Vagina (tissue), 2 donors: ENCODE data around the gene GSTP1.

Experiments
- POLR2A ChIP-seq, 2 donors: fragments of 450-650 bp; IDR thresholded peaks; one replicate each; pipeline ENCODE4 v1.6.1; 2017; ENCODE audit warnings: antibody characterized with exemption in 2 of 2, mild to moderate bottlenecking in 2 of 2, moderate library complexity in 2 of 2
- TF ChIP-seq, protein P1 (sequence below), 3 experiments: fragments of 450-650 bp in 2 of 3; fragments of 200-600 bp in 1 of 3; sonication (generic) in 1 of 3; IDR thresholded peaks; one replicate each; pipeline ENCODE4 v1.5.1; 2017 to 2019; ENCODE audit warnings: antibody characterized with exemption in 3 of 3, mild to moderate bottlenecking in 2 of 3, moderate library complexity in 2 of 3

DNA sequence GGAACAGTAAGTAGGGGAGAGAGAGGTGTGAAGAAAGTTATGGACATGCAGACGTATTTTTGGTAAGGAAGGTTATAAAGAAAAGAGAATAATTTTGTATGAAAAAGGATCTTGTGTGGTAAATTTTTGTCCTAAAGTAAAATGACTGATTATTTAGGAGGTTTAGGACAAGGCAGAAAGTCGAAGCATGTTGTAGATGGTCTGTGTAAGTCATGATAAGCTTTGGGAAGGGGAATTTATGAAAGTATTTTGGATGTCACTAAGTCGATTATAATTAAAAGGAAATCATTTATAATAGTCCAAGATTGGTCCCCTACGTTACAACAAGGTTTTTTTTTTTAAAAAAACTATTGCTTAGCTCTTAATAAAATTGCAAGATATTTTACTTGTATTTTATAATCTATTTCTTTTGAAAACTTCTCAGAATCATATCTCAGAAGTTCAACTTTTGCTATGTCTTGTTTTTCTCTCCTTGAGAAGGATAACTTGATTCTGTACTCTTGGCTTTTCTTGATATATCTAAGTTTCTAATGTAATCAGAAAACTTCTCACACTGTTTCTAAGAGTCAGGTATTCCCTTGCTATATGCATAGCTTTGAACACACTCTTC lies 49.4 kb upstream of the GSTP1 start:
- no peak for TF ChIP-seq POLR2A (IDR thresholded peaks at IDR 0.05)
- TF ChIP-seq, protein P1, sequence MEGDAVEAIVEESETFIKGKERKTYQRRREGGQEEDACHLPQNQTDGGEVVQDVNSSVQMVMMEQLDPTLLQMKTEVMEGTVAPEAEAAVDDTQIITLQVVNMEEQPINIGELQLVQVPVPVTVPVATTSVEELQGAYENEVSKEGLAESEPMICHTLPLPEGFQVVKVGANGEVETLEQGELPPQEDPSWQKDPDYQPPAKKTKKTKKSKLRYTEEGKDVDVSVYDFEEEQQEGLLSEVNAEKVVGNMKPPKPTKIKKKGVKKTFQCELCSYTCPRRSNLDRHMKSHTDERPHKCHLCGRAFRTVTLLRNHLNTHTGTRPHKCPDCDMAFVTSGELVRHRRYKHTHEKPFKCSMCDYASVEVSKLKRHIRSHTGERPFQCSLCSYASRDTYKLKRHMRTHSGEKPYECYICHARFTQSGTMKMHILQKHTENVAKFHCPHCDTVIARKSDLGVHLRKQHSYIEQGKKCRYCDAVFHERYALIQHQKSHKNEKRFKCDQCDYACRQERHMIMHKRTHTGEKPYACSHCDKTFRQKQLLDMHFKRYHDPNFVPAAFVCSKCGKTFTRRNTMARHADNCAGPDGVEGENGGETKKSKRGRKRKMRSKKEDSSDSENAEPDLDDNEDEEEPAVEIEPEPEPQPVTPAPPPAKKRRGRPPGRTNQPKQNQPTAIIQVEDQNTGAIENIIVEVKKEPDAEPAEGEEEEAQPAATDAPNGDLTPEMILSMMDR (IDR thresholded peaks at IDR 0.05), result no peak
